Esophagus muscularis mucosa (tissue), 3 donors: Measurements from ENCODE around the gene NGDN.

Experiments used
- CTCF ChIP-seq, 3 experiments: fragments of 200-600 bp in 2 of 3; fragments of 450-650 bp in 1 of 3; sonication (generic) in 2 of 3; IDR thresholded peaks; one replicate each; pipeline ENCODE4 v1.5.1; 2017 to 2019; ENCODE audit warnings: antibody characterized with exemption in 3 of 3, mild to moderate bottlenecking in 2 of 3, moderate library complexity in 1 of 3
- POLR2A ChIP-seq: fragments of 450-650 bp; IDR thresholded peaks from one replicate; pipeline ENCODE4 v1.6.1; 2017; ENCODE audit warnings: antibody characterized with exemption, moderate library complexity, mild to moderate bottlenecking, low read depth
- POLR2AphosphoS5 ChIP-seq, 2 donors: sonication (generic); formaldehyde crosslinking; IDR thresholded peaks; one replicate each; pipeline ENCODE4 v1.6.1; 2017; ENCODE audit warnings: antibody characterized with exemption in 2 of 2

- TF ChIP-seq POLR2A (no peak), CTCF (IDR thresholded peaks at IDR 0.05) (no peak), POLR2AphosphoS5 (IDR thresholded peaks at IDR 0.05) (no peak)
These were observed 4.2 kb upstream of the NGDN start for GRCh38 chr14:23465261-23465660.
